ENCODE measurements around the gene SPANXC. TPM values are rescaled to one million over a fixed set of nuclear protein-coding genes. Genes with fewer than 3 reads are reported as not detected.

SPANXC gene
- not detected in 2 replicates for total RNA-seq

GRCh38 chrX:141242417-141242816 lies at the start of gene SPANXC:
Gene SPANXC, minus strand, starts transcription at chrX:141242517. Its CDS starts 60 bp downstream, at chrX:141242457.

Other genes with a start within 250 kb of the SPANXC start
- not detected in 2 replicates for gene SPANXB1, start 239.9 kb downstream of the SPANXC start, total RNA-seq
- gene LDOC1, start 65.4 kb downstream of the SPANXC start, total RNA-seq, result 3.9 and 8.4 TPM in 2 replicates